OCI-LY3 (cell line): Measurements from ENCODE around the gene GALNT1.

Experiments
- EZH2phosphoT487 ChIP-seq: fragments of 200-600 bp; shearing (Covaris generic); IDR thresholded peaks from 2 replicates; pipeline ENCODE4 v1.6.1; 2018; ENCODE audit warnings: antibody characterized with exemption, mixed run types, low read depth
- TF ChIP-seq, protein P1 (sequence below): fragments of 200-600, 300-600 bp; sonication (generic); IDR thresholded peaks from 2 replicates; pipeline ENCODE4 v1.5.1; 2014; ENCODE audit warnings: antibody characterized with exemption, low read length, low read depth

DNA sequence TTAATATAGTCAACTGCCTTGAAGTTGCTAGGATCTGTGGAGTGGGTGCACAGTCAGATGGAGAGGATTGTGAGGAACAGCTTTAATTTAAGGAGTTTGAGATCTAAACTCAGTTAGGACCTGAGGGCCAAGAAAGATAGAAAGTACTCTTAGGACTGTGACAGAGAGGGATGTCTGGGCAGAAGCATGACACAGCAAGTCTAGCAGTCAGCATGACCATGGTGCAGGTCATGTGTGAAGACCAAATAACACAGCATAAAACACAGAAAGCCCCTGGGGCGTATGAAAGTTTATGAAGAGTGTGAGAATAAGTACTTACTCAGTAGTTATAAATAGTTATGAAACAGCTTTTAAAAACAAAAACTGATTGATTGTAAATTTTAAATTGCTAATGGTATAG, 107.2 kb downstream of the GALNT1 start:
- no peak for TF ChIP-seq EZH2phosphoT487
- TF ChIP-seq, protein P1, sequence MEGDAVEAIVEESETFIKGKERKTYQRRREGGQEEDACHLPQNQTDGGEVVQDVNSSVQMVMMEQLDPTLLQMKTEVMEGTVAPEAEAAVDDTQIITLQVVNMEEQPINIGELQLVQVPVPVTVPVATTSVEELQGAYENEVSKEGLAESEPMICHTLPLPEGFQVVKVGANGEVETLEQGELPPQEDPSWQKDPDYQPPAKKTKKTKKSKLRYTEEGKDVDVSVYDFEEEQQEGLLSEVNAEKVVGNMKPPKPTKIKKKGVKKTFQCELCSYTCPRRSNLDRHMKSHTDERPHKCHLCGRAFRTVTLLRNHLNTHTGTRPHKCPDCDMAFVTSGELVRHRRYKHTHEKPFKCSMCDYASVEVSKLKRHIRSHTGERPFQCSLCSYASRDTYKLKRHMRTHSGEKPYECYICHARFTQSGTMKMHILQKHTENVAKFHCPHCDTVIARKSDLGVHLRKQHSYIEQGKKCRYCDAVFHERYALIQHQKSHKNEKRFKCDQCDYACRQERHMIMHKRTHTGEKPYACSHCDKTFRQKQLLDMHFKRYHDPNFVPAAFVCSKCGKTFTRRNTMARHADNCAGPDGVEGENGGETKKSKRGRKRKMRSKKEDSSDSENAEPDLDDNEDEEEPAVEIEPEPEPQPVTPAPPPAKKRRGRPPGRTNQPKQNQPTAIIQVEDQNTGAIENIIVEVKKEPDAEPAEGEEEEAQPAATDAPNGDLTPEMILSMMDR: no peak
